Gastrocnemius medialis (tissue), 4 donors: ENCODE results near the gene CCDC12. TPM values are rescaled to one million over a fixed set of nuclear protein-coding genes. Genes with fewer than 3 reads are reported as not detected.

ENCODE experiments used
- ATAC-seq, 2 donors: fragments of 150-250 bp; one replicate each; pipeline ENCODE4 v1.9.1; 2016
- DNase-seq, 2 donors: peaks; one replicate each; pipeline ENCODE4 v3.0.0-alpha.2; 2019
- H3K27ac ChIP-seq, 4 donors: fragments of 200-600 bp; sonication (generic); 1 replicate in 1 of 4; 2 replicates in 3 of 4; pipeline ENCODE4 v1.5.1; 2016 to 2018; ENCODE audit warnings: mild to moderate bottlenecking in 2 of 4, moderate library complexity in 1 of 4
- H3K27me3 ChIP-seq, 3 donors: fragments of 200-600 bp; sonication (generic) in 2 of 3; 1 replicate in 1 of 3; 2 replicates in 2 of 3; pipeline versions ENCODE4 v1.5.1 to v1.6.0; 2016 to 2019; ENCODE audit warnings: mild to moderate bottlenecking in 1 of 3, moderate library complexity in 1 of 3
- H3K36me3 ChIP-seq, 2 donors: fragments of 200-600 bp; sonication (generic) in 1 of 2; one replicate each; pipeline ENCODE4 v1.5.1; 2017 to 2018
- H3K4me1 ChIP-seq, 2 donors: fragments of 200-600 bp; sonication (generic) in 1 of 2; one replicate each; pipeline ENCODE4 v1.5.1; 2016 to 2017; ENCODE audit warnings: mild to moderate bottlenecking in 2 of 2
- H3K4me3 ChIP-seq, 4 donors: fragments of 200-600 bp; sonication (generic) in 3 of 4; 1 replicate in 1 of 4; 2 replicates in 3 of 4; pipeline ENCODE4 v1.5.1; 2016 to 2019; ENCODE audit warnings: mild to moderate bottlenecking in 2 of 4
- H3K9me3 ChIP-seq, 3 donors: fragments of 200-600 bp; sonication (generic) in 2 of 3; 1 replicate in 1 of 3; 2 replicates in 2 of 3; pipeline ENCODE4 v1.5.1; 2016 to 2019
- CTCF ChIP-seq, 5 experiments: fragments of 450-650 bp in 3 of 5; fragments of 200-600 bp in 2 of 5; sonication (generic) in 2 of 5; IDR thresholded peaks in 4 of 5; conservative IDR thresholded peaks in 1 of 5; 1 replicate in 4 of 5; 2 replicates in 1 of 5; pipeline ENCODE4 v1.5.1; 2016 to 2019; ENCODE audit warnings: antibody characterized with exemption in 5 of 5, mild to moderate bottlenecking in 3 of 5, moderate library complexity in 3 of 5
- POLR2A ChIP-seq, 2 donors: fragments of 450-650 bp; IDR thresholded peaks; one replicate each; pipeline ENCODE4 v1.6.1; 2017; ENCODE audit warnings: antibody characterized with exemption in 2 of 2, mild to moderate bottlenecking in 2 of 2, moderate library complexity in 2 of 2
- in situ Hi-C, 4 donors: fragments of 200-750 bp; cut with MboI; loops; one replicate each; pipeline versions ENCODE4 v1.15.0 to v1.8.0; 2017; ENCODE audit warnings: low sequenced_read_pairs in 4 of 4
- intact Hi-C: fragments of 100-400 bp; cut with DNase I; formaldehyde crosslinking; loops from one replicate; pipeline ENCODE4 v1.15.1; 2023; ENCODE audit warnings: low total_unique reads
- total RNA-seq, 4 donors: library from RNA; depleted of rRNA; stranded (reverse); fragments of >200 nt; gene quantifications; one replicate each; pipeline versions ENCODE4 v1.1.0 to v1.2.3, GENCODE V29; 2016

CCDC12 gene
- total RNA-seq, result 10 to 100 TPM; 24.6 to 32.0 (median 29.0) TPM

GRCh38 chr3:46976326-46977190 is at the start of gene CCDC12:
CCDC12 (minus strand) TSS chr3:46976745; CDS start chr3:46976732, 13 bp downstream.
- DNase-seq, result peak; percentile 98 to 99
- Histone ChIP-seq H3K4me1 (peaks cover 44 to 50% of the 10 kb centered on the region in 2 donors), H3K27ac (peak within 1 kb of the TSS; percentile 93 to 98 (median 95)), H3K4me3 (peak within 1 kb of the TSS; percentile 75 to 94 (median 88)), H3K36me3 (no peaks in the 10 kb centered on the region), H3K9me3 (no peaks in the 10 kb centered on the region), H3K27me3 (no peaks in the 10 kb centered on the region)
- in situ Hi-C loops (no loop called here), intact Hi-C loops (loop anchor here (2.0 to 5.0 kb wide), 3 partner anchors 28 to 188 kb away; partner anchors contain the start of gene SETD2)
- TF ChIP-seq POLR2A (IDR thresholded peaks at IDR 0.05), result peak; percentile 89 to 95
- TF ChIP-seq CTCF (IDR thresholded peaks at IDR 0.05 in 4 of 5, conservative IDR thresholded peaks at IDR 0.05 in 1 of 5), result no peak
- ATAC-seq, result peak; percentile 89 to 92

GRCh38 chr3:47024932-47025331 is 48.4 kb upstream of the CCDC12 start:
- no peaks in the 10 kb centered on the region for H3K27me3 ChIP-seq
- H3K36me3 ChIP-seq, result no peaks in the 10 kb centered on the region
- ATAC-seq (no peak), DNase-seq (no peak)
- in situ Hi-C loops, result loop anchor here in 1 of 4 donors (25.0 kb wide), 1 partner anchor 338 kb away; the partner anchor contains the start of gene ALS2CL
- H3K9me3 ChIP-seq, result no peaks in the 10 kb centered on the region
- peak overlapping the region in 2 of 4 donors; percentile 72 to 88 for H3K27ac ChIP-seq
- no peak overlapping the region for H3K4me3 ChIP-seq
- intact Hi-C loops, result no loop called here
- TF ChIP-seq CTCF (IDR thresholded peaks at IDR 0.05 in 4 of 5, conservative IDR thresholded peaks at IDR 0.05 in 1 of 5) (no peak), POLR2A (IDR thresholded peaks at IDR 0.05) (no peak)
- peaks cover 31 to 38% of the 10 kb centered on the region in 2 donors for H3K4me1 ChIP-seq

GRCh38 chr3:47022641-47023071 is 46.1 kb upstream of the CCDC12 start:
- H3K4me3 ChIP-seq, result no peak overlapping the region
- DNase-seq, result peak; percentile 31 to 50
- H3K4me1 ChIP-seq, result peaks cover 36 to 55% of the 10 kb centered on the region in 2 donors
- H3K27me3 ChIP-seq, result no peaks in the 10 kb centered on the region
- in situ Hi-C loops (loop anchor here in 1 of 4 donors (25.0 kb wide), 1 partner anchor 335 kb away; the partner anchor contains the start of gene ALS2CL), intact Hi-C loops (no loop called here)
- H3K36me3 ChIP-seq, result peaks cover 0 to 3% of the 10 kb centered on the region in 2 donors
- ATAC-seq, result peak; percentile 91 to 95
- H3K9me3 ChIP-seq, result no peaks in the 10 kb centered on the region
- peak overlapping the region; percentile 72 to 88 (median 78) for H3K27ac ChIP-seq
- peak in 1 of 2 donors; percentile 14 for TF ChIP-seq POLR2A (IDR thresholded peaks at IDR 0.05)
- no peak for TF ChIP-seq CTCF (IDR thresholded peaks at IDR 0.05 in 4 of 5, conservative IDR thresholded peaks at IDR 0.05 in 1 of 5)

- peaks cover 36 to 69% of the 10 kb centered on the region in 2 donors for H3K4me1 ChIP-seq
- peaks cover 0 to 20% of the 10 kb centered on the region in 2 donors for H3K36me3 ChIP-seq
- no peak overlapping the region for H3K4me3 ChIP-seq
- no peaks in the 10 kb centered on the region for H3K27me3 ChIP-seq
- H3K27ac ChIP-seq, result peak overlapping the region; percentile 50 to 88 (median 78)
- in situ Hi-C loops, result loop anchor here in 1 of 4 donors (25.0 kb wide), 1 partner anchor 333 kb away; the partner anchor contains the start of gene ALS2CL
- TF ChIP-seq POLR2A (IDR thresholded peaks at IDR 0.05), result no peak
- TF ChIP-seq CTCF (IDR thresholded peaks at IDR 0.05 in 4 of 5, conservative IDR thresholded peaks at IDR 0.05 in 1 of 5), result no peak
- intact Hi-C loops, result no loop called here
- H3K9me3 ChIP-seq, result no peaks in the 10 kb centered on the region
- no peak for DNase-seq
- ATAC-seq, result peak; percentile 37 to 45
Observed at GRCh38 chr3:47020311-47020710, 43.8 kb upstream of the CCDC12 start.
